ENCODE results near the gene DUSP14. TPM values are rescaled to one million over a fixed set of nuclear protein-coding genes. Genes with fewer than 3 reads are reported as not detected.

The DUSP14 gene
- total RNA-seq, 6 donors from 2014 or later: 4.2 to 40.0 (median 9.4) TPM

DNA sequence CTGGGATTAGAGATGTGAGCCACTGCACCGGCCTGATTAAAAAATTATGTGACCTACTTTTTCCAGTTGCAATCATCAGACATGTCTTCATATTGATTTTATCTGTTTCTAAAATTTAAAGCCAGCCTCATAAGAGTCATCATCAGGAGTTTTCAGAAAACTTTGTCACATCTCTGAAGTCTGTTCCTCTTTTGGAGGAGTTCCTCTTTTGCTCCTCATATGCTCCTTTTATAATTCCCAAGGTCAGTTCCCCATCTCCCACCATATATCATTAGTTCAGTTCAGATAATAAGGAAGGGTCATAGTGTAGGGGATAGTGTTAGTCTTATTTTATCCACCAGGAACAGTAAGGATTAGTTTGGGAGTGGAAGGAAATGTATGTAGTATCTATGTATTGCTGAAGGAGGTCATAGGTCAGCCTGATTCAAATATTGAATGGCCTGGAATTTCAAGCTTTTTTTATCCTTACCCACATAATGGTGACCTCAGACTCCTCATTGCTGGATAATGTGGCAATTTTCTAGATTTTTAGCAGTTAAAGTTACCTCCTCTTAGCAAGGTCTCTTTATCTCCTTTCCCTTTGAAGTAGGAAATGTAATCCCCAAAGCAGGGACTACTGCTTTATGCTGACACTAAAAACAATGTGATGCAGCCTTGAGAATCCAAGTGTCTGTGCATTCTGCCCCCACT is 13.8 kb upstream of the DUSP14 start:
- ATAC-seq (ENCODE audit: low FRiP score in 2 of 2) (no peak), DNase-seq (no peak)
- H3K4me3 ChIP-seq: no peak overlapping the region
- H3K27ac ChIP-seq: peak overlapping the region in 1 of 4 donors; percentile 4
- peaks cover 0 to 3% (median 0%) of the 10 kb centered on the region in 4 donors for H3K4me1 ChIP-seq
- TF ChIP-seq POLR2AphosphoS5 (IDR thresholded peaks at IDR 0.05) (no peak), POLR2A (IDR thresholded peaks at IDR 0.05) (no peak), EP300 (IDR thresholded peaks at IDR 0.05) (no peak)
- TF ChIP-seq, protein P1, sequence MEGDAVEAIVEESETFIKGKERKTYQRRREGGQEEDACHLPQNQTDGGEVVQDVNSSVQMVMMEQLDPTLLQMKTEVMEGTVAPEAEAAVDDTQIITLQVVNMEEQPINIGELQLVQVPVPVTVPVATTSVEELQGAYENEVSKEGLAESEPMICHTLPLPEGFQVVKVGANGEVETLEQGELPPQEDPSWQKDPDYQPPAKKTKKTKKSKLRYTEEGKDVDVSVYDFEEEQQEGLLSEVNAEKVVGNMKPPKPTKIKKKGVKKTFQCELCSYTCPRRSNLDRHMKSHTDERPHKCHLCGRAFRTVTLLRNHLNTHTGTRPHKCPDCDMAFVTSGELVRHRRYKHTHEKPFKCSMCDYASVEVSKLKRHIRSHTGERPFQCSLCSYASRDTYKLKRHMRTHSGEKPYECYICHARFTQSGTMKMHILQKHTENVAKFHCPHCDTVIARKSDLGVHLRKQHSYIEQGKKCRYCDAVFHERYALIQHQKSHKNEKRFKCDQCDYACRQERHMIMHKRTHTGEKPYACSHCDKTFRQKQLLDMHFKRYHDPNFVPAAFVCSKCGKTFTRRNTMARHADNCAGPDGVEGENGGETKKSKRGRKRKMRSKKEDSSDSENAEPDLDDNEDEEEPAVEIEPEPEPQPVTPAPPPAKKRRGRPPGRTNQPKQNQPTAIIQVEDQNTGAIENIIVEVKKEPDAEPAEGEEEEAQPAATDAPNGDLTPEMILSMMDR (IDR thresholded peaks at IDR 0.05): no peak
- H3K36me3 ChIP-seq: peaks cover 18 to 84% (median 59%) of the 10 kb centered on the region in 4 donors
- WGBS, 2 donors: 72 to 82% methylated on average over 1 of the region's 1 CpG
- no peaks in the 10 kb centered on the region for H3K27me3 ChIP-seq
- no peaks in the 10 kb centered on the region for H3K9me3 ChIP-seq

DNA sequence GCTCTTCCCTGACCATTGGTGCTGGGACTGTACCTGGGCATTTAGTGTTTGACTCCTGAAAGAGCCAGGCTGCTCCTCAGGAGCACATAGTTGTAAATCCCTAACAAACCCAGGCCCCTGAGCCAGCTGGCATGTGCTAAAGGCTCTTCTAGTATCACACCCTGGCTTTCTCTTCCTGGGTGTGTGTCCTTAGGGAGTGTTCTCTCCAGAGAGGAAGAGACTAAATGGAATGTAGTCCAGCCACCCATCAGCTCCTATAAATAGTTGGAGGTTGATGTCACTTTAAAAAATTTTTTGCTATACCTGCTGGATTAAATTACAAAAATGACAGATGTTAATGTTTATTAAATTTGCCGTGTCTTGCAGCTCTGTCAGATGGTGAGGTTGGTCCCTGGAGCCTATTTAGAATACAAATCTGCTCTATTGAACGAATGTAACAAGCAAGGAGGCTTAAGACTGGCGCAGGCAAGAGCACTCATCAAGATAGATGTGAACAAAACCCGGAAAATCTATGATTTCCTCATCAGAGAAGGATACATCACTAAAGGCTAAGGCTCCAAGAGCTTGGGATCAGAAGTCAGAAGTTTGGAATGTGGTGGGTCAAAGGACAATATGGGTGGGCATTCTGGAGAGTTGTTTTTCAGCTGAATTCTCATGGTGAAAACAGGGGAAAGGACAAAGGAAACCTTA is 13.1 kb upstream of the DUSP14 start:
- Histone ChIP-seq H3K9me3 (no peaks in the 10 kb centered on the region), H3K27ac (peak overlapping the region in 1 of 4 donors; percentile 4), H3K4me3 (no peak overlapping the region), H3K4me1 (peaks cover 0 to 5% (median 1%) of the 10 kb centered on the region in 4 donors), H3K36me3 (peaks cover 18 to 77% (median 54%) of the 10 kb centered on the region in 4 donors), H3K27me3 (no peaks in the 10 kb centered on the region)
- peak; percentile 23 to 50 for ATAC-seq (ENCODE audit: low FRiP score in 2 of 2)
- no peak for DNase-seq
- 81 to 84% methylated on average over 4 of the region's 4 CpGs for WGBS, 2 donors
- TF ChIP-seq POLR2A (IDR thresholded peaks at IDR 0.05) (no peak), EP300 (IDR thresholded peaks at IDR 0.05) (no peak), POLR2AphosphoS5 (IDR thresholded peaks at IDR 0.05) (no peak)
- TF ChIP-seq, protein P1 (IDR thresholded peaks at IDR 0.05): no peak

- no peak overlapping the region for H3K4me3 ChIP-seq
- H3K4me1 ChIP-seq: peaks cover 0 to 5% (median 1%) of the 10 kb centered on the region in 4 donors
- no peak overlapping the region for H3K27ac ChIP-seq
- WGBS, 2 donors: 70 to 83% methylated on average over 2 of the region's 2 CpGs
- DNase-seq: no peak
- H3K27me3 ChIP-seq: no peaks in the 10 kb centered on the region
- peak in 1 of 2 donors; percentile 76 for ATAC-seq (ENCODE audit: low FRiP score in 2 of 2)
- no peaks in the 10 kb centered on the region for H3K9me3 ChIP-seq
- peaks cover 12 to 61% (median 43%) of the 10 kb centered on the region in 4 donors for H3K36me3 ChIP-seq
- TF ChIP-seq, protein P1 (IDR thresholded peaks at IDR 0.05): no peak
- no peak for TF ChIP-seq EP300 (IDR thresholded peaks at IDR 0.05)
- TF ChIP-seq POLR2AphosphoS5 (IDR thresholded peaks at IDR 0.05): no peak
- no peak for TF ChIP-seq POLR2A (IDR thresholded peaks at IDR 0.05)
Observed at GRCh38 chr17:37478187-37478586, 11.5 kb upstream of the DUSP14 start.

- ATAC-seq (ENCODE audit: low FRiP score in 2 of 2) (no peak), DNase-seq (no peak)
- Histone ChIP-seq H3K27me3 (no peaks in the 10 kb centered on the region), H3K4me1 (peaks cover 0 to 5% (median 1%) of the 10 kb centered on the region in 4 donors), H3K4me3 (no peak overlapping the region), H3K27ac (no peak overlapping the region), H3K9me3 (no peaks in the 10 kb centered on the region), H3K36me3 (peaks cover 9 to 53% (median 35%) of the 10 kb centered on the region in 4 donors)
- 85 to 89% methylated on average over 1 of the region's 1 CpG for WGBS, 2 donors
- no peak for TF ChIP-seq POLR2A (IDR thresholded peaks at IDR 0.05)
- no peak for TF ChIP-seq EP300 (IDR thresholded peaks at IDR 0.05)
- TF ChIP-seq, protein P1 (IDR thresholded peaks at IDR 0.05): no peak
- no peak for TF ChIP-seq POLR2AphosphoS5 (IDR thresholded peaks at IDR 0.05)
Observed at GRCh38 chr17:37479025-37479424, 10.7 kb upstream of the DUSP14 start.

All from upper lobe of left lung (tissue), 6 donors.